ENCODE data around the gene ZBTB9. TPM values are rescaled to one million over a fixed set of nuclear protein-coding genes. Genes with fewer than 3 reads are reported as not detected.

Gene ZBTB9
- total RNA-seq, 1 experiment from 2014 or later: 7.7 TPM

DNA sequence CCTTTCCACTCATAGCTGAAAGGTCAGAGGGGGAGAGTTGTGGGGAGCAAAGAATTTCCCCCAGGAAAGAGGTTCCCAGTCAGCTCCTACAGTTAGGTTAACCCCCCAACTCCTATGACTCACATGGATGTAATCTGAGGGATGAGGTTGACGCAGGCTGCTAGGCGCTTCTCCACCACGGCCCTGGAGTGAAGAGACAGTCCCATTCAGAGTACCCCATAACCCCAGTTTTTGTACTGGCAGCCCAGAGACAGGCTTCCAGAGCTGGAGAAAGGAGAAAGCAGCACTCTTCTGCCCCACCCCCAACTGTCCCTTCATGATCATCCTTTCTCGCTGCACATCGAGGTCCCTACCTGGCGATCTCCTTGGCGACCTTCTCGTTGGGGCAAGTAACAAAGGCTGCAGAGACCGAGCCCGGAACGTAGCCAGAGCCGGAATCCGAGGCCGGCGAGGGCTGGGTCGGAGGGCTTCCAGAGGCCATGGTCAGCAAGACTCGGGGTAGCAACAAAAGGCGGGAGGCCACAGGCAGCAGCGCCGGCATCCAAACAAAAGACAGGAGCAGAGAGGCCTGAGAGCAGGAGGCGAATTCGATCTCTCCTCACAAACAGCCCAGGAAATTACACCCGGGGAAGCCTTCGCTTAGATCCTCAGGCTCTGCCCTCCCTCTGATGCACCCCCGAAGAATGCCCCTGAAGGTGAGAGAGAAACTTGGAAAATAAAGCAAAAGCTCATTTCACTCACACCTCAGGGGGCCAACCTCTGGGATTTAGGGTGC is 37.1 kb upstream of the ZBTB9 start:
- DNase-seq (ENCODE audit: low read depth, low spot score): no peak
- in situ Hi-C loops (cut with HindIII; ENCODE audit: low pct_unique_long_range_greater_than_20kb, low sequenced_read_pairs): no loop called here

DNA sequence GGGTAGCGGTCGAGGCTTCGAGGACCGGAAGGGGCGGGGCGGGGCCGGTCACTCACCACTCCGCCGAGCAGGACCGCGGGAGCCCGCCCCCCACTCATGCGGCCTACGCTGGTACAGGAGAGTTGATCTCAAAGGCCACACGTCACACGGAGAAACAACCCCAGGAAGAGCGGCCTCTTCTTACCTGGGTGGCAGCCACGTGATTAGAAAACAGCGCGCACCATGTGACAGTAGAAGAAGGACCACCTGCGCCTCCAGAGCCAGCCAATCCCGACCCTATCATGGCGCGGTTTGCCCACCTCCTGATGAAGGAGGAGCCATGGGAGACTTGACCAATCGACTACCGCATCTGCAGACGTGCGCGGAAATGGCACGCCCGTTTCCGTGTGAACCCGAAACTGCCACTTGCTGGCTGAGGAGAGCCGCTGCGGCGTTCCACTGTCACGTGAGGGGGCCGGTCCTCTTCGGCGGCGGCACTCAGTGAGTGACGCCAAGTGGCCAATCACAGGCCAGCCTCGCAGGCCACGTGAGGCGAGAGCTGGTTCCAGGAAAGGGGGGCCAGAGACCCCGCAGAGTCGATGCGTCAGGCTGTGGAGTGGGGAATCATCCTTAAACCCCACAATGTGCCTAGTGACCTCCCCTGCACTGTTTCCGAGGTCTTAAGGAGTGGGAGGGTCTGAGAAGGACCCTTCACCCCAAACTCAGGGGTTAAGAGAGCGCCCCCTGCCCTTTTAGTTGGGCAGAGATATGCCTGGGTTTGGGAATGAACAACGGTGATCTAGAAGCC is 36.3 kb upstream of the ZBTB9 start, which contains the start of gene CUTA:
Gene CUTA, minus strand, starts transcription at position 205 of the 787 bp plus-strand sequence. Its CDS starts 107 bp downstream, at position 98.
- in situ Hi-C loops (cut with HindIII; ENCODE audit: low pct_unique_long_range_greater_than_20kb, low sequenced_read_pairs): no loop called here
- DNase-seq (ENCODE audit: low read depth, low spot score): peak; percentile 99

DNA sequence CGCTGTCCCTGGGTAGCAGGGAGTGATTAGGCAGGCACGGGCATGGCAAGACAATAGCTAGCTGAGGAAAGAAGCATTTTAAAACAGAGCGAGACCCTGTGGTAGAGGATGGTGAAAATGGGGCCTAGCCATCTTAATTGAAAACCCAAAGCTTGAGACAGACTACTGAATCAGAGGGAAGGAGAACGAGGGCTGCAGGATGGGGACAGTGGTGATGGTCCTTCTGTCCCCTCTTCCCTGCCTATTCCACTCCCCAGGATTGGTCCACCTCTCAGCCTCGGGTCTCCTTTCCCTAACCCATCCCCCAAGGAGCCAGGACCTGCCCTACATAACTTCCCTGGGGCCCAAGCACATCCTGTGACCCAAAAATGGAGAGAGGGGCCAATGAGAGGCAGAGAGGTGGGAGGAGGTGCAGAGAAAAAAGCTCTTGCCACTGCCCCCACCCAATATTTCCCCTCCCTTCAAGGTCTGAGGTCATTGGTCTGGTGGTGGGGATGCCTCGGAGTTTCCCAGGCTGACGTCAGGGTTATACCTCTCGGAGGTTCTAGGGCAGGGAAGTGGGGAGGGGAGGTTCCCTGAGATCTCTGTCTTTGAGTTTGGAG is 35.6 kb upstream of the ZBTB9 start:
- no peak for DNase-seq (ENCODE audit: low read depth, low spot score)
- in situ Hi-C loops (cut with HindIII; ENCODE audit: low pct_unique_long_range_greater_than_20kb, low sequenced_read_pairs): no loop called here

DNA sequence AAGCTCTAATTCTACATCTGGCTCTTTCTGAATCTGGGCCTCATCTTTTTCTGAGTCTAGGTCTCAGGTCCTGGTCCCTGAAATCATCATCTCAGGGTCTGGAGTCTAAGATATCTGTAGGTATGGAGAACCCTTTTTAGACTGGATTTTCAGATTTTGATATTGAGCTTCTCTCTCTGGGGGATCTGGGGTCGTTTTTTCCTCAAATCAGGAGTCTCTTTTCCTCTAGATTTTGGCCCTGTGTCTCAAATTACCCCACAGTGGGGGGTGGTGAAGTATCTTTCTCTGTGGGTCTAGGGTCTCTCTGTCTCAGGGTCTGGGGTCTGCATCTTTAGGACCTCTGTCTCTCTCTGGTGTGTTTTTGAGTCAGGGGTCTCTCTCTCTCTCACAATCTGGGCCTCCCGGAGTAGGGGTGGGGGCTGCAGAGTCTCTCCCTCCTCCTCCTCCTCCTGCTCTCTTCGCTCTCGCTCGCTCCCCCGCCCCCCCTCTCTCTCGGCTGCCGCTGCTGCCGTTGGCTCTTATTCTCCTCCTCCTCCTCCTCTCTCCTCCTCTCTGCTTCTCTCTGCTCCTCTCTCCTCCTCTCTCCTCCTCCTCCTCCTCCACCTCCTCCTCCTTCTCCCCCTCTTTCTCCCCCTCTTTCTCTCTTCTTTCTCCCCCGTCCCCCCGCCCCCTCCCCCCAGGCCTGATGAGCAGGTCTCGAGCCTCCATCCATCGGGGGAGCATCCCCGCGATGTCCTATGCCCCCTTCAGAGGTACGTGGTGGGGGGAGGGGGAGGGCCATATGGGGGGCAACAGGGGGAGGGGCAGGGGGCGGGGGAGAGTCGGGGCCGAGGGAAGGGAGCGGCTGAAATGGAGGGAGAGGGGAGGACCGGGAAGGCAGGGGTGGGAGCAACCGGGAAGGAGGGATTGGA is 34.5 kb upstream of the ZBTB9 start, which contains the start of gene SYNGAP1:
Gene SYNGAP1, plus strand, starts transcription at position 486 of the 911 bp plus-strand sequence. Its CDS starts 200 bp downstream, at position 686.
- in situ Hi-C loops (cut with HindIII; ENCODE audit: low pct_unique_long_range_greater_than_20kb, low sequenced_read_pairs): no loop called here
- no peak for DNase-seq (ENCODE audit: low read depth, low spot score)

DNA sequence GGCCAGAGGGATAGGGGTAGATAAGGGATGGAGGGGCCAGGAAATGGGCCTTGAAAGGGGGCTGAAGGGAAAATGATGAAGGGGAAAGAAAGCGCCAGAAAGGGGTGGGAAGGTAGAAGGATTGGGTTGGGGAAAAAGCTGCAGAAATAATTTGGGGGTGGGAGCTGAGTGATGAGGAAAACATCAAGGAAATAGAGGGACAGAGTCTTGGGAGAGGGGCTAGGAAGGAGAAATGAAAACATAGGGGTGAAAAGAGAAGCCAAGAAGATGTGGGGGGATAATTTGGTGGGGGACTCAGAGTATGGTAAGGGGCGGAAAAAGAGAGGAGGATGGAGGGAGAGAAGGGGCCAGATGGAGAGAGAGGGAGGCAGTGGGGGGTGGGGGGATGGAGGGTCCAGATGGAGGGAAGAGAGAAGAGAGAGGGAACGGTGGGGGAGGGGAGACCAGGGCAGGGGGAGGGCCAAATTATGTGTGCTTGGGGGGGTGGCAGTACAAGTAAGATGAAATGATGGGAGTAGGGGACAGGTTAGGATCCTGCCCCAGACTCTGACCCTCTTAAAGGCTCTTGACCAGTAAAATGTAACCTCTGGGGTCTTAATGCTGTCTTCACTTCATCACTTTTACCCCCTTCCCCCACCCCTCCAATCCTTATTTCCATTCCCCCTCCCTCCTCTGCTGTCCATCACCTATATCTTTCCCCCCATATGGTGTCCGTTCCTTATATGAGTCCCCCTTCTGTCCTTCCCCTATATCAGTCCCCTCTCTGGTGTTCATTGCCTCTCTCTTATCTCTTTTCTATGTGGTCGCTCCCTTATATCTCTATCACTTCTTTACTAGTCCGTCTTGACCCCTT is 33.7 kb upstream of the ZBTB9 start:
- in situ Hi-C loops (cut with HindIII; ENCODE audit: low pct_unique_long_range_greater_than_20kb, low sequenced_read_pairs): no loop called here
- DNase-seq (ENCODE audit: low read depth, low spot score): no peak

DNA sequence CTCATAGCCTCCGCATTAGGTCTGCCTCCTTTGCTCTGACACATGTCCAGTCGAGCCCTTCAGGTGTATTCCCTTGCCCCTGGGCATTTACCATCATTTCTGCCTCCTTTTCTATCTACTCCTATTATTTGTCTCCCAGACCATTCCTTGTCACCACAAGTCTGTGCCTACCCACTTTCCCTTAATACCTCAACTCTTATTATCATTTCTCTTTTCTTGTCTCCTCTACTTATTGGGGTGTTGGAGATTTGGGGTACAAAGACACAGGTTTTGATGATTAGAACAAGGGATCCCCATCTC is 33.1 kb upstream of the ZBTB9 start:
- no peak for DNase-seq (ENCODE audit: low read depth, low spot score)
- in situ Hi-C loops (cut with HindIII; ENCODE audit: low pct_unique_long_range_greater_than_20kb, low sequenced_read_pairs): no loop called here

DNA sequence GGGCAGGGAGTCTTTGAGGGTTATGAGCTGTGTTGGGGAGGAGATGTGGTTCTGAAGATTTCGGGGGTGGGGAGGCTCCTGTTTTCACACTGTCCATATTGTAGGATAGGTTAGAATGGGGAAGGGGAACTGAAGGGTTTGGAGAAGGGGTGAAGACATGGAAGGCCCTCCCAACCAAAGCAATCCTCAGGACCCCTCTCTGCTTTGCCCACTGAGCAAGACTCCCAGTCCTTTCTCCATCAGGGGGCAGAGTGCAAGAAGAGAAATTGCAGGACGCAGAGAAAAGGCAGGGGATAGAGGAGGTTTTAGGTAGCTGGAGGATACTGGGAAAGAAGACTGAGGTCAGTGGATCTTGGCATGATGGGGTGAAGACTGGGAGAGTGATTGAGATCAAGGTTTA is 30.6 kb upstream of the ZBTB9 start:
- DNase-seq (ENCODE audit: low read depth, low spot score): no peak
- in situ Hi-C loops (cut with HindIII; ENCODE audit: low pct_unique_long_range_greater_than_20kb, low sequenced_read_pairs): no loop called here

DNA sequence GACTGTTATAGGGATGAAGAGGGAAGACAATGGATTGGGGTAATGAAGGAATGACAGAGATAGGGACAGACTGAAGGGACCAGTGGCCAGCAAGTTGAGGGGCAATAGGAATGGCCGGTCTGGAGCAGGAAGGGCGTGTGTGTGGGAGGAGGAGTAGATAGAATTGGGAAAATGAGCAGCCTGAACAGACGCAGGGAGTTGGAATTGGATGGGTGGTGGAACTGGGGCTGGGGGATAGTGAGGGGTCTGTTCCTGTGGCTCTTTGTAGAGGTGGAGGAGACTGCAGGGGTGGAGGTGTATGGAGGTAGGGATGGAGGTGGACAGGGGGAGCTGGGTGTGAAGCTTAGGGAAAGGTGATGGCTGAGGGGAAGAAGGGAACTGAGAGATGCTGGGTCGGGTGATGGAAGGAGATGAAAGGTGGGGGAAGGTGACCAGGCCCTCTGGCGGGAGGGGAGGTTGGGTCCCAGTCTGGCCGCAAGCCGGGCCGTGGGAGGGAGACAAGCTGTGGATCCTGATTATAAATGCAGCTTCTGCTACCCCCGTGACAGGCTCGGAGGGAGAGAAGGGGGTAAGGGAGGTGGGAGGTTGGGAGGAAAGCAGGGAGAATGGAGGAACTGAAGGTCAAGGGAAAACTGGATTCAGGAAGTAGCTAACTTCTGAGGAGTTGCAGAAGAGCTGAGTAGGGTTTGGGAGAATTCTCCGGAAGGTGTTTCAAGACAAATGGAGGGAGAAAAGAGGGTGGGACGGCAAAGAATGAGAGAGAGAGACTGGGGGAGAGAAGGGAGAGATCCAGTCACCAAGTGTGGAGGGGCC is 29.3 kb upstream of the ZBTB9 start:
- in situ Hi-C loops (cut with HindIII; ENCODE audit: low pct_unique_long_range_greater_than_20kb, low sequenced_read_pairs): no loop called here
- DNase-seq (ENCODE audit: low read depth, low spot score): no peak

DNA sequence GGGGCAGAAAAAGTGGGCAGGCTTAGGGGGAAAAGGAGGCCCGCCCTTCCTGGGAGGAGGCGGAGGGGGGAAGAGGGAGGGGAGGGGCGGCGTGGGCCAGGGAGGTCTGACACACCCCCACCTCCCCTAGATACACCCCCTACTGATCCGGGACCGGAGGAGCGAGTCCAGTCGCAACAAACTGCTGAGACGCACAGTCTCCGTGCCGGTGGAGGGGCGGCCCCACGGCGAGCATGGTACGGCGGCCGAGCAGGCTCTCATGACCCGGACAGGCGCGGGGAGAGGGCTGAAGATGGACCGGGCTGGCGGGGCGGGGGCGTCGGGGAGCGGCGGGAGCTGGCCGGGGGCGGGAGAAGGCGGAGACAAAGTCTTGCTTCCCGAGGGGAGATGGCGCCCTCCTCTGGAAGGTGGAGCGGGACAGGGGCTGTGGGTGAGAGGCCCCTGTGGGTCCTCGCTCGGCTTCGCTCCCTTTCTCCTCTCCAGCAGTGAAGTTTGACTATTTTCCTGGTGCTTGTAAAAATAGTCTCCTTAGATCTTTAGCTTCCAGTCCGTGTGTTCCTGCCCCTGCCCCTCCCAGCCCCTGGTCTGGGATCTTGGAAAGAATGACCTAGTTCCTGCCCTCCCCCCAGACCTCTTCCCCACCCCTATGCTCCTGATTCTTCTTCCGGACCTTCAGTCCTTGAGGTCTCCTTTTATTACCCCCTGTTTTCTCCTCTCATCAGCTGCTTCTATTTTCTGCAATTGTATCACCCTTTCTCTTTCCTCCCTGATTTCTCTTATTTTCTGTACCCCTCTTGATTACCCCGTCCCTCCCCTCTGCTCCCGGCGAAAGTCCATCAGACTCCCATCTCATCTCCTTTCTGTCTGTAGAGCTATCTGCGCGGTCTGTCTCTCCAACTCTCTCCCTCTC is 28.5 kb upstream of the ZBTB9 start:
- in situ Hi-C loops (cut with HindIII; ENCODE audit: low pct_unique_long_range_greater_than_20kb, low sequenced_read_pairs): no loop called here
- DNase-seq (ENCODE audit: low read depth, low spot score): peak; percentile 88

DNA sequence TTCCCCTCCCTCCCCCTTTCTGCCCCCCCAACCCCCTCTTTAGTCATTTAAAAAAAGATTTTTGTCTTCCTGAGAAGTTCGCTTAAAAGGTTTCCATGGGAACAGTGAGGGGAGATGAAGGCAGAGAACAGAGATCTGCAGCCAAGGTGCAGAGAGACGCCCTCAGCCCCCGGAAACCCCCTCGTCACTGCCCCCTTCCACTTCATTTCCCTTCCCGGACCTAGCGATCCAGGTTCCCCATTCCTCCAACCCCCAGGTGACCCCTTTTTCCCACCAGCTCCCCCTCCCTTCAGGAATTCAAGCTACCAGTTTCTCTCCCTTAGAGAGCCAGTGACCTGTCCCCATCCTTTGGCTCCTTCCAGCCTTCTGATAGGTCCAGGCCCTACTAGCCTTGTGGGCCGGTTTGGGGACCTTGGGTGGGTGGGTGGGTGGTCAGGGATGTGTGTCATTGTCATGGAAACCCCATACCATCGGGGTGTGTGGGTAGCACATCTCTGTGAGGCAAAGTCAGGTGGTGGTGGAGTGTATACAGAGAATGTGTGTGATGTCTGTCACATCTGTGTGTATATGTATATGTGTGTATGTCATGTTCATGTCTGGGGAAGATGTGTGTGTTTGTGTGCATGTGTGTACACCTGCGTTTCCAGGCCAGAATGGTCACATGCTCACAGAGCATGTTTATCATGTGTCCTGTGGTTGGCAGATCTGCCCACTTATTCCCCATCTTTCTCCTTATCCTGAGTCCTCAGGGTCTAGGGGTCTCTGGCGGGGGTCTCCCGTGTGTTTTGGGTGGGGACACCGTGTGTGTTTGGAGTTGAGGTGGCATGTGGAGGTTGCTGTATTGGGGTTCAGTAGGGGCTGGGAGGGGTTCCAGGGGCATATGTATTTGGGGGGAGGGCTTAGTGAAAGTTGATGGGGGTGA is 27.5 kb upstream of the ZBTB9 start:
- in situ Hi-C loops (cut with HindIII; ENCODE audit: low pct_unique_long_range_greater_than_20kb, low sequenced_read_pairs): no loop called here
- no peak for DNase-seq (ENCODE audit: low read depth, low spot score)

DNA sequence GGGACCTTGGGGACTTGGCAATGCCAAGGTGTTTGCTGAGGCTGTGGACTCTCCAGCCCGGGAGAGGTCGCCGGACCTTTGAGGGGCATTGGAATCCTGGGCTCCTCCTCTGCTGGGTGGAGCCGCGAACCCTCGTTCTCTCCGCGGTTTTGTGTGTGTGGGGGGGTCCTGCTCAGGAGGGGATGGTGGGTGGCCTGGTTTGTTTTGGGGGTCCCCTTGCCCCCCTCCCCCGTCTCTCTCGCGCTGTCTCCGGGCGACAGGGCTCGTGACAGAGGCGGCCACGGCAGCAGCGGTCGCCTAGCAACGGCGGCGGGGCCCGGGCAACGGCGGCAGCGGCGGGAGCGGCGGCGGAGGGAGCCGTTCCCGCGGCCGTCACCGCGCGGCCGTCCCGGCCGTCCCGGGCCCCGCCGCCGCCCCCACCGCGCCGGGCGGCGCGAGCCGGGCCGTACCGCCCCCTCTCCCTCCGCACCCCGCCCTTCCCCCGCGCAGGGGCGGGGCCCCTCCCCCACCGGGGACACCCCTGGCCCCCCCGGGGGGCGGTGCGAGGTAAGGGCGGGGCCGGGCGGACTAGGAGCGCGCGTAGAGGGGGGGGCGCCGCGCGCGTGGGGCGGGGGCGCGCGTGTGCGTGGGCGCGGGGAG is 26.7 kb upstream of the ZBTB9 start:
- no peak for DNase-seq (ENCODE audit: low read depth, low spot score)
- in situ Hi-C loops (cut with HindIII; ENCODE audit: low pct_unique_long_range_greater_than_20kb, low sequenced_read_pairs): no loop called here

DNA sequence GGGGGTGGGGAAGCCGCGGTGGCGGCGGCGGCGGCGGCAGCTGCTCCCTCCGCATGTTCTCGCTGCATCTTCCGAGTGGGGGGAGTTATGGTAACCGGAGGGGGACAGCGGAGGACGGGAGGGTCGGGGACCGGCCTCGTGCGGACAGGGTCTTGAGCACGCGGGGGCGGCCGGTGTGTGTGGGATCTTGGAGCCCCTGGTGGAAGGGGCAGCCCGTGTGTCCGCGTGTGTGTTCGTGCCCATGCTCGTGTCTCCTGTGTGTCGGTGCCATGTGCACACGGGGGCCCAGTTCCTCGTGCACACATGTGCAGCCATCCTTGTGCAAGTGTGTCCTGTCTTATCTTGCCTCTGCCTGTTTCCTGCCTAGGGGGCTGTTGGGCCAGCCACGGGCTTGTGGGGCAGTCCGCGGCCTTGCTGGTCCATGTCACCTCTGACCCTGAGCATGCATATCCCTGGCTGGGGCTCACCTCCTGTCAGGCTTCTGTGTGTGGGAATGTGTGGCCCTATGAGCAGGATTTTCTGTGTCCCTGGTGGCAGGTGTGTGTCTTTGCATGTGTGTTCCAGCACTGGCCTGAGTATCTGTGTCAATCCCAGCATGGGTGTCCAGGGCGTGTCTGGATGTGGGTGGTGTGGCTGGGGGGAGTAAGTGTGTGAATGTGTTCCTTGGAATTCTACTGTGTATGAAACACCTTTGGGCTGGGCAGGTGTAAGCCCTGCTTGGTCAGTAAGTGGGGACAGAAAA is 26.0 kb upstream of the ZBTB9 start:
- in situ Hi-C loops (cut with HindIII; ENCODE audit: low pct_unique_long_range_greater_than_20kb, low sequenced_read_pairs): no loop called here

More for the DNA sequence above, 26.0 kb upstream of the ZBTB9 start:
- peak; percentile 46 for DNase-seq (ENCODE audit: low read depth, low spot score)
